ENCODE measurements around the gene AVPR1B. TPM values are rescaled to one million over a fixed set of nuclear protein-coding genes. Genes with fewer than 3 reads are reported as not detected.

AVPR1B gene
- total RNA-seq, 1 experiment from 2014 or later = not detected

DNA sequence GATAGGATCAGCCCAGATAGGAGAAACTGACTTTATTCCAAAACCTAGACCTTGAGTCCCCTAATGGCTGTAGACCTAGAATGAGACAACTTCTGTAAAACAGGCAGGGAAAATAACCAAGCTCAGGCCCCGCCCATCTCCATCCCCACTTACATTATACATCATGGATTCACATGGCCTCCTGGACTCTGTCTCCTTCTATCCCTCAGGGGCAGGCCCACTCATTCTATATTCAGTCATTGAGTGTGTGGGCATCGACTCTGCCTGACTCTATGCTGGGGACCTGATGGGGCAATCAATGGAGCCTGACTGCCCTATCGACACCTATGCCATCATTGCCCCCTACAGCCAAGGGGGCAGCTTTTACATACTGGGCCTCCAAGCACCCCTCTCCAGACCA is 6.4 kb downstream of the AVPR1B start:
- H3K9me3 ChIP-seq (ENCODE audit: control insufficient read depth, insufficient read depth, low read depth, low read length) = no peaks in the 10 kb centered on the region
- TF ChIP-seq TCF7L2 (IDR thresholded peaks at IDR 0.05; ENCODE audit: low read depth, low read length) = no peak
- TF ChIP-seq, protein P1, sequence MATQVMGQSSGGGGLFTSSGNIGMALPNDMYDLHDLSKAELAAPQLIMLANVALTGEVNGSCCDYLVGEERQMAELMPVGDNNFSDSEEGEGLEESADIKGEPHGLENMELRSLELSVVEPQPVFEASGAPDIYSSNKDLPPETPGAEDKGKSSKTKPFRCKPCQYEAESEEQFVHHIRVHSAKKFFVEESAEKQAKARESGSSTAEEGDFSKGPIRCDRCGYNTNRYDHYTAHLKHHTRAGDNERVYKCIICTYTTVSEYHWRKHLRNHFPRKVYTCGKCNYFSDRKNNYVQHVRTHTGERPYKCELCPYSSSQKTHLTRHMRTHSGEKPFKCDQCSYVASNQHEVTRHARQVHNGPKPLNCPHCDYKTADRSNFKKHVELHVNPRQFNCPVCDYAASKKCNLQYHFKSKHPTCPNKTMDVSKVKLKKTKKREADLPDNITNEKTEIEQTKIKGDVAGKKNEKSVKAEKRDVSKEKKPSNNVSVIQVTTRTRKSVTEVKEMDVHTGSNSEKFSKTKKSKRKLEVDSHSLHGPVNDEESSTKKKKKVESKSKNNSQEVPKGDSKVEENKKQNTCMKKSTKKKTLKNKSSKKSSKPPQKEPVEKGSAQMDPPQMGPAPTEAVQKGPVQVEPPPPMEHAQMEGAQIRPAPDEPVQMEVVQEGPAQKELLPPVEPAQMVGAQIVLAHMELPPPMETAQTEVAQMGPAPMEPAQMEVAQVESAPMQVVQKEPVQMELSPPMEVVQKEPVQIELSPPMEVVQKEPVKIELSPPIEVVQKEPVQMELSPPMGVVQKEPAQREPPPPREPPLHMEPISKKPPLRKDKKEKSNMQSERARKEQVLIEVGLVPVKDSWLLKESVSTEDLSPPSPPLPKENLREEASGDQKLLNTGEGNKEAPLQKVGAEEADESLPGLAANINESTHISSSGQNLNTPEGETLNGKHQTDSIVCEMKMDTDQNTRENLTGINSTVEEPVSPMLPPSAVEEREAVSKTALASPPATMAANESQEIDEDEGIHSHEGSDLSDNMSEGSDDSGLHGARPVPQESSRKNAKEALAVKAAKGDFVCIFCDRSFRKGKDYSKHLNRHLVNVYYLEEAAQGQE (IDR thresholded peaks at IDR 0.05; ENCODE audit: insufficient read depth in 1 of 2, low read depth in 2 of 2, low read length in 1 of 2) = no peak
- TF ChIP-seq POLR2AphosphoS5 (IDR thresholded peaks at IDR 0.05; ENCODE audit: low read depth, low read length) = no peak
- TF ChIP-seq CTCF (IDR thresholded peaks at IDR 0.05) = no peak
- no peak for TF ChIP-seq SIN3A (IDR thresholded peaks at IDR 0.05; ENCODE audit: borderline replicate concordance, insufficient read depth, low read depth, low read length)
- H3K36me3 ChIP-seq (ENCODE audit: control insufficient read depth, insufficient read depth, low read length) = no peaks in the 10 kb centered on the region
- ChIA-PET POLR2A (no interaction called here), CTCF (interaction anchor here (0.5 kb wide), 1 partner anchor 12 kb away, joined by 4 read pairs; no protein-coding TSS in a partner anchor)
- H3K27ac ChIP-seq (ENCODE audit: low read length) = no peak overlapping the region
- intact Hi-C loops (cut with micrococcal nuclease; ENCODE audit: unreplicated experiment) (no loop called here), in situ Hi-C loops (cut with HindIII; ENCODE audit: low pct_unique_long_range_greater_than_20kb, low sequenced_read_pairs) (no loop called here)
- H3K4me1 ChIP-seq (ENCODE audit: control insufficient read depth, insufficient read depth, low read length) = no peaks in the 10 kb centered on the region
- H3K4me3 ChIP-seq (ENCODE audit: low read depth in 2 of 2, low read length in 2 of 2) = no peak overlapping the region
- H3K27me3 ChIP-seq (ENCODE audit: control insufficient read depth, insufficient read depth, low read length) = peaks cover 3% of the 10 kb centered on the region; the same call in 1 of the 2 replicates
- no peak for DNase-seq (ENCODE audit: low read depth, low spot score)
- no peak for ATAC-seq
- no TSS peak for BruUV-seq (replicated peaks)

DNA sequence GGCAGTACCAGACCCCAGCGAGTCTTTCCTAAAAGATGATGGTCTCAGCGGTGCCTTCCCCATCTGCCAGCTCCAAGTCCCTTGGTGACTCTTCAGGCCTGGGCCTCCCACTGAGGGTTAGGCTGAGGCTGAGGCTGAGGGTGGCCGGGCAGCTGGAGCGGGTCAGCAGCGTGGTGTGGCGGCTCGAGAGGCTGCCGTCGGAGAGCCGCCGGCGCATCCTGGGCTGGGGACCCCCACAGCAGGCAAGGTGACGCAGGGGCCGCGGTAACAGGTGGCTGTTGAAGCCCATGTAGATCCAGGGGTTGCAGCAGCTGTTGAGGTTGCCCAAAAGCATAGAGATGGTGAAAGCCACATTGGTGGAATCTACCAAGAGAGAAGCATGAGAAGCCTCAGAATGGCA is 7.0 kb downstream of the AVPR1B start:
- TF ChIP-seq TCF7L2 (IDR thresholded peaks at IDR 0.05; ENCODE audit: low read depth, low read length) (no peak), POLR2AphosphoS5 (IDR thresholded peaks at IDR 0.05; ENCODE audit: low read depth, low read length) (no peak), CTCF (IDR thresholded peaks at IDR 0.05) (no peak), SIN3A (IDR thresholded peaks at IDR 0.05; ENCODE audit: borderline replicate concordance, insufficient read depth, low read depth, low read length) (no peak)
- TF ChIP-seq, protein P1 (IDR thresholded peaks at IDR 0.05; ENCODE audit: insufficient read depth in 1 of 2, low read depth in 2 of 2, low read length in 1 of 2) = no peak
- CTCF ChIA-PET = interaction anchor here (0.5 kb wide), 1 partner anchor 11 kb away, joined by 4 read pairs; no protein-coding TSS in a partner anchor
- H3K27ac ChIP-seq (ENCODE audit: low read length) = no peak overlapping the region
- BruUV-seq (replicated peaks) = no TSS peak
- no peaks in the 10 kb centered on the region for H3K36me3 ChIP-seq (ENCODE audit: control insufficient read depth, insufficient read depth, low read length)
- no peaks in the 10 kb centered on the region for H3K9me3 ChIP-seq (ENCODE audit: control insufficient read depth, insufficient read depth, low read depth, low read length)
- POLR2A ChIA-PET = interaction anchor here (0.5 kb wide), 1 partner anchor 939 kb away, joined by 6 read pairs; no protein-coding TSS in a partner anchor
- ATAC-seq (no peak), DNase-seq (ENCODE audit: low read depth, low spot score) (no peak)
- in situ Hi-C loops (cut with HindIII; ENCODE audit: low pct_unique_long_range_greater_than_20kb, low sequenced_read_pairs) = no loop called here
- no peak overlapping the region for H3K4me3 ChIP-seq (ENCODE audit: low read depth in 2 of 2, low read length in 2 of 2)
- peaks cover under 1% of the 10 kb centered on the region; the same call in 1 of the 2 replicates for H3K27me3 ChIP-seq (ENCODE audit: control insufficient read depth, insufficient read depth, low read length)
- no peaks in the 10 kb centered on the region for H3K4me1 ChIP-seq (ENCODE audit: control insufficient read depth, insufficient read depth, low read length)
- intact Hi-C loops (cut with micrococcal nuclease; ENCODE audit: unreplicated experiment) = no loop called here
